8988T (cell line): ENCODE results near the gene CYP19A1.
A peak's percentile ranks its signal among the peaks of the same experiment; 100 is the strongest.
"Not testable (repeated sequence)": the region's sequence is repeated elsewhere in the genome, so short reads cannot be mapped to it uniquely, and the experiment has no call there.

Source experiments
- DNase-seq: peaks from one replicate; pipeline ENCODE4 v3.0.0; 2011

CYP19A1 gene

DNA sequence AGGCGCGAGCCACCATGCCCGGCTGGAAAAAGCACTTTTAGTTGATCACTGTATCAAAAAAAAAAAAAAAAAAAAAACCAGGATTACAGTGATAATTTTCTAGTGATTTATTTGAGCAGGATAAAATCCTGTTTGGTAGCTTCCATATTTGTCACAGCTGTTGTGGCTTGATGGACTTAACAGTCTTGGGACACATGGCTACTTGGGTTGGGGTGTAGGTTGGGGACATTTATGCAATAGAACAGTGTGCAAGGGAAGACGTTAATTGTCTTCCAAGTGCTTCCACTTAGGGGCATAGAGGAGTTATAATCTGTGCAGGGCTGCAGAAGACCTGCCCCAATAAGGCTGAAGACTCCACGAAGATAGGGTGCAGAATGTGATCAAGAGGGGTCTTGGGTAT lies 136.8 kb downstream of the CYP19A1 start:
- no peak for DNase-seq

DNA sequence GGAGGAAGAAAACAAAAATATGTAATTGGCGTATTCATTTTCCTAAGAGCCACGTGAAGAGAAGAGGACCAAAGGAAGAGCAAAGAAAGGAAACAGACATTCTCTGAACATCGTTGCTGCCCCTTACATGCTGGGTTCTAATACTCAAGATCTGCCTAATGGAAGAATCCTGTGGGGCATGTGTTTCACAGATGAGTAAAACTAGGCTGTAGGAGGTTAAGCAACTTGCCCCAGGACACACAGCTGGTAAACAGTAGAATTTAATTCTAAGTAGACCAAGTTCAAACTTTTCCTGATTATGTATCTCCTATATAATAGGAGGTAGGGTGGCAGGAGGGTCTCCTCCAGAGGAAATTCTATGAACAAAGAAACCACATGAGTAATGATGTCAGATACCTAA lies 137.6 kb downstream of the CYP19A1 start:
- DNase-seq, result no peak

DNA sequence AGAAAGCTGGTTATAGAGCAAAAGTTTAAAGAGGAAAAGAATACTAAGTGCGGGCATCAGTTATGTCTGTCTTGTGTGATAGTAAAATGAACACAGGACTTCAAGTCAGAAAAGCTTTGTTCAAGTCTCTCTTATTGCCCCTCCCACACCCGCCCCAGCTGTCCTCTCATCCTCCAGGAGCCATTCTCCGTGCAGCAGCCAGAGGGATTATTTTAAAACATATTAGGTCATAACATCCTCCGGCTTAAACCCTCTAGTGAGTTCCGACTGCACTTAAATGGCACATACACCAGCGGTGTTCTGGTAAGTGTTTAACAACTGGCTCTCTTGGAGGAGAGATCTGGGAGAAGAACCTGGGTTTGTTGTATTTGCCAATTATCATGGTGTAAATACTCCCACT lies 138.9 kb downstream of the CYP19A1 start:
- no peak for DNase-seq

DNA sequence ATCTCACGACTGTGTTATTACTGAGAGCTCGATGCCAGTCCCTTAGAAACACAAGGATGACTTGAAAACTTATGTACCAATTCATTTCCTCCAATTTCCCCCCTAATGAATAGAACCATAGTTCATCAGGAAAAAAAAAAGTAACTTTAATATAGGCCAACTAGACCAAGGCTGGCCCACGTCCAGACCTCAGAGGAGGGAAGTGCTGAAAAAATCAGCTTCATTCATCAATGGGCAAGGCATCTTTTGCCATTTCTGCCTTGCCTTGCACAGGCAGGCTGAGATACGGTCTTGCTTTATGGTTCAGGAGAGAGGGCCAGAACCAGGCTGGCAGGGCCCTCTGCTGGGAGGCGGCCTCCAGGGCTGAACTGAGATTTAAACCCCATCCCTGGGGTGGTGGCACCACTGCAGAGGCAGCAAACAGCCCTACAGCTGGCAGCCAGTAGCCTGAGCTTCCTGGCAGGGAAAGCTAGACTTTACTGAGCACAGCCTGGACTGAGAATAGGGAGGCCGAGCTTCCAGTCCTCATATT lies 139.6 kb downstream of the CYP19A1 start:
- no peak for DNase-seq

DNA sequence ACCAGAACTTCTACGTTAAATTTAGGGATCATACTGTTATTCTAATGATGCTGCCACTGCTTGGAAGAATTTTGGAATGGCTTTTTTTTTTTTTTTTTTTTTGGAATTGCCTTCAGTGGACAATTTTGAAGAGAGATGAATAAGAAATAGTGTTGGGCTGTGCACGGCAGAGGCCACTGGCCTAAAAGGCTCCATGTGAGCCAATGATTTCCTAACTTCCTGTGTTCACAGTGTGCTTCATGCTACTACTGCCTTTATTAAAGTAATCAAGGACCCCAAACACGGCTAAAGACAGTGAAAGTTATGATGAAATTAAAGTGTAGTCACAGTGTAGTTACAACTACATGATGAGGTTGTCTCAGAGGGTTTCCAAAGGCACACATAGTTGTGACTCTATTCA lies 142.9 kb downstream of the CYP19A1 start:
- no peak for DNase-seq

DNA sequence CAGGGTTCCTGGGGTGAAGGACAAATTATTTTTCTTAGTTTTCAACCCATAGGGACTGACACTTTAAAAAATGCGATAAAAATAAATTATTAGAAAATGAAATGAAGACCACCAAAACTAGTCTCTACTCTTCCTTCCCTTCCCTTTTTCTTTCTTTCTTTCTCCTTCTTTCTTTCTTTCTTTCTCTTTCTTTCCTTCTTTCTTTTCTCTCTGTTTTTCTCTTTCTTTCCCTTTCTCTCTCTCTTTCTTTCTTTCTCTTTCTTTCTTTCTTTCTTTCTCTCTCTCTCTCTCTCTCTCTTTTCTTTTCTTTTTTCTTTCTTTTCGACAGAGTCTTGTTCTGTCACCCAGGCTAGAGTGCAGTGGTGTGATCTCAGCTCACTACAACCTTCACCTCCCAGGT lies 144.4 kb downstream of the CYP19A1 start:
- DNase-seq, result no peak

DNA sequence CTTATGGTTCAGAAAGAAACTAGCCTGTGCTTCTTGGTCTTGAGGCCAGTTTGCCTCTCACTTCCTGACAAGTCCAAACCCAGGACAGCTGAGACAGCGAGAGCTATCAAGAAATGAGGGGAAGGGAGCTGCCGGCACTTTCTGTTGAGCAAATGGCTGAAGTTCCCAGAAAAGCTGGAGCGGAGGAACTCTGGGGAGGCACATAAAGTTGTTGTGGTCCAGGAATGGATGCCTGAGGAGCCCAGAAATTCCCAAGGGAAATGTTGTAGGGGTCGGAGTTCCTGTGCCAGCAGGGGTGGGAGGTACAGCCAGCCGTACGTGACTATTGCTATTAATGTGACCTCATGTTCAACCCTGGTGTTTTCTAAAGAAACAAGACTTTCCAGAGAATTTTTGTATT lies 144.9 kb downstream of the CYP19A1 start:
- DNase-seq, result no peak

DNA sequence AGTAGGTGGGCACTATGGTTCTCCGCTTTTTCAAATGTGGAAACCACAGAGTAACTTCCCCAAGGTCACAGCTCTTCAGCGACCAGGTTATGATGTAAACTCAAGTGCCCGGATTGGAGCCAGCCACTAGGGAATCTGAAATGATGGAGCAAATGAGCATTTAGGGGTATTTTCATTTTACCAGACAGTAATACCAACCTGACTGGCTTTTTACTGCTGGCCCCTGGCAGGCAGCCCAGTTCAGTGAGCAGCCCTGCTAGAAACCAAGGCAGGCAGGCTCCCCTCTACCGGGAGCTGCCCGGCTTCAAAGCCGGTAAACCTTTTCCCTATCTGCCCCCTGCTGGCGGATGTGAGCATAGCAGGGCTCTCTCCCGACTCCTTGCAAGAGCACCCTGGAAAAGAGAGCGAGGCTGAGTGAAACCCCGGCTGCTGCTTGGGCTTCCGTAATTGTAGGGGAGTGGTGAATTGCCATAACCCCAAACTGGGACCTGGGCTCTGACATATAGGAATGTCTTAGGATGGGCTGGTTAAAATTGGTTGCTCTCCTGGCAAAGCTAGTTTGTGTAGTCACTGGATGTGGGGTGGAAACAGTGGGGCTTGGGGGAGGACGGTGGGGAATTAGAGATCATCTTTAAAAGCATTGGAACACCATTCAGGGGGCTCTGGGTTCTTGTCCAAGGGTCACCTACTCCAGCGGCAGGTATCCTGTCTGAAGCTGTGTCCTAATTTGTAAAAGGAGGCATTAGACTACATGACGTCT lies 145.7 kb downstream of the CYP19A1 start:
- peak; percentile 31 for DNase-seq

DNA sequence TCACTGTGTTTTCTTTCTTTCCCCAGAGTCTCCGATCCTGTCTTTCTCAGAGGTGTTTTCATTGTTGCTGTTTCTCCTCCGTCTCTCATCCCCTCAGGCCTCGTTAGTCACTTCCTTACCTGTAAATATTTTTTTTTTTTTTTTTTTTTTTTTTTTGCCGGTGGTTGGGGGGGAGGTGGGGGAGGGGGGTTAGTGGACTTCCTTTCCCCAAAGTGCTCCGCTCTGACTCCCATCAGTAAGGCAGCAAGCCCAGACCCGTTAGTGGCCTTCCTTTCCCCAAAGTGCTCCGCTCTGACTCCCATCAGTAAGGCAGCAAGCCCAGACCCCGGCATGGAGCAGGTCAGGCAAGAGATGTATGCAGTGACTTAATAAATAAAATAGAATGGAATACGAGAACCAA lies 146.6 kb downstream of the CYP19A1 start:
- no peak for DNase-seq

DNA sequence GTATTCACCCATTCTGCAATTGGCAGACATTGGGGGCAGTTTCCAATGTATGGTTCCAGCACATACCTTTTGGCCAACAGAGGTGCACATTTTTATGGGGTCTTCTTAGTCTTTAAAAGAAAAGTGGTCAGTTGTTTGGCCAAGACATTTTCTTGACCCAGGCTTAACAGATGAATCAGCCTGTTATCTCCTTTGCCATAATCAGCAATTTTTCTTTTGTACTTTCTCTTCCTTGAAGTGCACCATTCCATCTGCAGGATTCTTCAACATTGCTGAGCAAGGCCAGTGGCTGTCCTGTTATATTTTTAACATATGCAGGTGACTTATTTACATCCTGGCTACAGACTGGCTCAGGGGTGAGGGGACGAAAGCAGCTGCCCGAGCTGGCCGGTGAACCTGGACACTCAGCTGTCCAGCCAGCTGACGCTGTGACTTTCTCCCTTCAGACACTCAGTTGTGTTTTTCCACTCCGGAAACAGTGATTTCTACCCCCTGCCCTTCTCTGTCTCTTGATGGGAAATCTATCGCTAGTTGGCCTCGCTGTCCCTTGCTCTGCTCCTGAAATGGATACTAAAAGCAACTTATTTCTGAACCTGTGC lies 147.2 kb downstream of the CYP19A1 start:
- DNase-seq, result no peak

DNA sequence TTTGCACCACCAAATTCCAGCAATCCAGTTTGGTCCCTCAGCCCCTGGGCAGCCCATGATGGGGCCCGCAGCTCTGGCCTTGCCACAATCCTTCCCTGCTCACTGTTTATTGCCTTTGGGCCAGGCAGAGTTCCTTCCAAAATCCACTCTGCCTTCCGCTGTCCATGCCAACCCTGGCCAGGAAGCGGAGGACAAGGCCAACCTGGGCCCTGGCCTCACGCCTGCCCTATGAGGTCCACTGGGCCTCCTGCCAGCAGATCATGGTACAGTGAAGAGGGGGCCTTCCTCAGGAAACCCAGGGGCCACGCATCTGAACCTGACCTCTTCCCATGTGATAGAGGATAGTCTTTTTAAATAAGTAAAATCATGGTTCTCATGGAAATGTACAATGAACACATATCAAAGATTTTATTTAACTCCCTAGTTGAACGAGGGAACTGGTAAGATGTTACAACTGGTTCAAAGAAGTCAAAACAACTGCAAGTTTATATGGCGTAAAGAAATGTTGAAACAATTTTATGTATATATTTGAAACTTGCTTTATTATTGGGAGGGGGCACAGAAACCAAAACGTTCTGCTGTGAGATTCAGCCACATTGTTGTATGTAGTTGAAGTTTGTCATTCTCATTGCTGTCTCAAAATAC lies 147.8 kb downstream of the CYP19A1 start:
- no peak for DNase-seq

DNA sequence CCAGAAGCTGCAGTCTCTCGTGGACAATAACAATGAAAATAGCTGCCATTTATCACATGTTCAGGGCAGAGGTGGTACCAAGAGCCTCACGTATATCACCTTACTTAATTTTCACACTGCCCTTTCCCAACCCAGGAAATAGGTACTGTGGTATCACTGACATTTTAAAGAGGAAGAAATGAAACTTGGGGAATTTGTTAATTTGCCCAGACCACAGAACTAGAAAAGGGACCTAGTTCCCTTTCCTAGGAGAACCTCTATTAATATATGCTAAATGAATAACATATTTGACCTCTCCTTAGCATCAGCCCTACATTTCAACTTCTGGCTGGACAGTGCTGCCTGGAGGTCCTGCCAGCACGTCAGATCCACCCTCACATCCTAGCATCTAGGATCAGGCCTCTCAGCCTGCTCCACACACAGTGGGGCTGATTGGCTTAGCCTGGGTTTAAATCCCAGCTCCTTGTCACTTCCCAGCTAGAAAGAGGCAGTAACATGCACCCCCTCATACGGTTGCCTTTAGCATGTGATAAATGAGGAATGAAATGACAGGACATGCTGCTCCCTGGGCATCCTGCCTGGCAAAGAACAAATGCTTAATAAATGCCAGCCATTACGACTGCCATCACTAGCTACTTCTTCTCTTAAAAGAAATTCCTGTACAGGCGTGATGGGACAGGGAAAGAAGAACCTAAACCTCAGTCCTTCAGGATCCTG lies 148.6 kb downstream of the CYP19A1 start:
- no peak for DNase-seq

DNA sequence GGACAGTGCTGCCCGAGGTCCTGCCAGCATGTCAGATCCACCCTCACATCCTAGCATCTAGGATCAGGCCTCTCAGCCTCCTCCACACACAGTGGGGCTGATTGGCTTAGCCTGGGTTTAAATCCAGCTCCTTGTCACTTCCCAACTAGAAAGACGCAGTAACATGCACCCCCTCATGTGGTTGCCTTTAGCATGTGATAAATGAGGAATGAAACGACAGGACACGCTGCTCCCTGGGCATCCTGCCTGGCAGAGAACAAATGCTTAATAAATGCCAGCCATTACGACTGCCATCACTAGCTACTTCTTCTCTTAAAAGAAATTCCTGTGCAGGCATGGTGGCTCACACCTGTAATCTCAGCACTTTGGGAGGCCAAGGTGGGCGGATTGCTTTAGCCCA lies 149.6 kb downstream of the CYP19A1 start:
- not testable (repeated sequence) for DNase-seq

DNA sequence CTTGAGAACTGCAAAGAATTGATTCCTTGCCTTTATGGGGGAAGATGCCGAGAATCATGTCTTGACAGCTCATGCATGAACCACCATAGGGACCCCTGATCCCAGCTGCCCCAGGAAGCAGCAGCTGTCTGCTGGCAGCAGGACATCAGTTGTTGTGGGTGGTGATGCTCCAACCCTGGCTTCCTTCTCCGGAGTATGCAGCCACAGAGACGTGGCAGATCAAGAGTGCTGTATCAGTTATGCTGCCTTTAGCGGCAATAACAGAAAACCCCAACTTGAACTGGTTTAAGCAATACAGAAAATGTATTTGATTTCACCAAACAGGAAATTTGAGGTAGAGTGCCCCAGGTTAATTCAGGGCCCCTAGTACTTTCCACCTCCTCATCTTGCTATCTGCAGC lies 151.5 kb downstream of the CYP19A1 start:
- no peak for DNase-seq

DNA sequence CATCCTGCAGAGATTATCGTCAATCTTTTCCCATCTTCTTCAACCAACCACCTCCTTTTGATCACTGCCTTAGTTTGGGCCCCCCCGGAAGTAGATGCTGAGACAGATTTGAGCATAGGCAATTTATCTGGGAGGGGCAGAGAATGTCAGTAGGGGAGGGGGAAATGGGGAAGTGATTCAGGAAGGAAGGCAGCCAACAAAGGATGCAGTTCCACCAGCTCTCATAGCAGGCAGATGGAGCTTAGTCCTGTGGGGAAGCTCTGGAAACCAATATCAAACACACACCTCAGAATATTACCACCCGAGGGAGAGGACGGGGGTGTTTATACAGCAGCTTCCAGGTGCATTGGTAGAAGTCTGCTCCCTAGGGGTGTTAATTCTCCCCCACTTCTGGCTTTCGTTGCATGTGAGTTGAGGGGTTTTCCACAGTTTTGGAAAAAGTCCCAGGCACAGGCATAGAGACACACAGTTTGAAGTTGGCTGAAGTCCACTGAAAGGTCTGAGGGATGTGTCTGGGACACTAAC lies 152.2 kb downstream of the CYP19A1 start:
- no peak for DNase-seq

DNA sequence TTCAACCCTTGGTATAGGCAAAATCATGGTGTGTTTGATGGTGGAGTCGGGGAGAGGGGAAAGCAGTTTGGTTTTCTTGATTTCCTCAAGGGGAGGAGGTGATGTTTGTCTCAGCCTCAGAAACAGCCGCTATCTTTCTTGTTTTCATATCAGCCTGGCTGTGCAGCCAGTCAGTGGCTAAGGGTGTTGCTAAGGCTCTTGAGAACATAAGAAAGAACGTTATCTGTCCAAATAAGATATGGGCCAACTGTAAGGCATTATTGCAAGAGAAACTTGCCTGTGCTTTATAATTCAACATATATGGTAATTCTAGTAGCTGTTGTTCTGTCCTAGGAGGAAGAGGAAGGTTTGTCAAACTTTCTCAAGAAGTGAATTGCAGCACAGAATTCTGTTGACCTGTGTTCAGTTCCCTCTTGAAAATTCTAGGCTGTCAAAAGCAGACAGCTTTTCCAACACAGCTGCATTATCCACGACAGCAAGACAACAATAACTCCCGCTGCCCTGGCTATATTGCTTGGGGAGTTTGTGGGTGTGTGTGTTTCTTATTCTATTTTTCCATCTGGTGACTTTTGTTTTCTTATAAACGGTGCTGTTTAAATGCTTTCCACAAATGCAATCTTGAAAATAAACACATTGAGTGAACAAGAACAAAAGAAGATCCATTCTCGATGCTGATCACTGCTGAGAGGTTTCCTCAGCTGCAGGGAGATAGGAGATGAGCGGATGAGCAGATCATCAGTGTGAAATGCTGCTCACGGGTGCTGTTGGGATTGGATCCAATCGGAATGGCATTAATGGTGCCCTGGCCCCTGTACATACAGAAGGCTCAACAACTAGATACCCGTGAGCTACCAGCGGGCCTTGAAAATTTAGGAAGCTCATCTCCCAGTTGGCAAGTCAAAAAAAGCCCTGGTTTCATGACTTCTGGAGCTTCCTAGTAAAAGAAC lies 152.9 kb downstream of the CYP19A1 start:
- no peak for DNase-seq

DNA sequence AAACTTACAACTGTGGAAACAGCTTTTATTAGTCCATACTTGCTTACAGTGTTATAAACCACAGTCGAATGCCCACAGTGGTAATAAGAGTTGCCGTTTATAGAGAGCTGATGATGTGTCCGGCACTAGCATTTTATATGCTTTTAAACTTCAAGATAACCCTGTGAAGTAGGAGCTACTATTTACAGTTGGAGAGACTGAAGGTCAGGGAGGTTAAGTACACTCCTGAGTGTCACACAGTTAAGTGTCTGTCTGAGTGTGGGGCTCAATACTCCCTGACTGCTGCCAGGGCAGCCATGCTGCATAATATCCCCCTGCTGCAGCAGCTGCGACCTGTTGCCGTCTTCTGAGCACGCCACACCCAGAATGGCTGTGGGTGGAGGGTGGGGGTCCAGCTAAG lies 153.8 kb downstream of the CYP19A1 start:
- DNase-seq, result no peak

DNA sequence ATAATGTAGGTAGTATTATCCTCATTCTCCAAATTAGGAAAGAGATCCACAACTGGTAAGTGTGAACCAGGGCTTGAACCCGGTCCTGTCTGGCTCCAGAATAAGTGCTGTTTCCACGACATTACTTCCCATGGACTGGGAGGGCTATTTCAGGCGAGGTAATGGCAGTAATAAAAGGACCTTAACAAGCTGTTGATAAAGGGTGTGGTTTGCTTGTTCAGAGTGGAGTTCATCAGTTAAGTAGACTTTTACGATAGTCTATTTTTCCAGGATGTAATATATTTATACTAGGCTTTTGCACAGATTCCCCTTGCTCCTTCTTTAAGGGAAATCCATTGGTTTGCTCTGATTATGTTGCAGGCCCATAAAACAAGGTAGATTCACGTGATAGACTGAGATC lies 155.3 kb downstream of the CYP19A1 start:
- no peak for DNase-seq

DNA sequence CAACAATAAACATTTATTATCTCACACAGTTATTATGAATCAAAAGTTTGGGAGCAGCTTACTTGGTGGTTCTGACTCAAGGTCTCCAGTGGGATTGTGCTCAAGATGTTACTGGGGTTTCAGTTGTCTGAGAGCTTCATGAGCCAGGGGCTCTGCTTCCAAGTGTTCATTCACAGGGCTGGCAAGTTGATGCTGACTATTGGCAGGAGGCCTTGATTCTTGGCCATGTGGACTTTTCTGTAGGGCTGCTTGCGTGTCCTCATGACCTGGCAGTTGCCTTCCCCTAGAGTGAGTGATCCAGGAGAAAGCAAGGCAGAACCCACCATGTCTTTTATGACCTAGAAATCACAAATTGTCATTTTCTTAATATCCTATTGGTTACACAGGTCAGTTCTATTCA lies 156.5 kb downstream of the CYP19A1 start:
- no peak for DNase-seq

DNA sequence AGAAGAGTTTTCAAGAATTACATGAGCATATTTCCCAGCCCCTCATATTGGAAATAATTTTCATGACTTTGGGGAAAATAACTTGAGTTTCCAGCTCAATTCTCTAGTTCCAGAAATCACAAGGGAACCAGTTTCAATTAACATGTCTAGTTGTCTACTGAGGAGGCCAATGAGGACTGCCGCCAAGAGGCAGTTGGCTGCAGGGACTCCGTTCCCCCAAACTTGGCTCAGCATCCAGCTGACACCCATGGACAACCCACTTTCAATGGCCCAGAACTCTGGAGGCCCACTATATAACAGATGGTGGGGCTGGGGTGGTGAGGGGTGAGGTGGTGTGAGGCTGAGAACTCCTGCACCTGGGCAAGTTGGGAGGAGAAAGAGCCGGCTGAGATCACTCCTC lies 157.2 kb downstream of the CYP19A1 start:
- DNase-seq, result no peak

DNA sequence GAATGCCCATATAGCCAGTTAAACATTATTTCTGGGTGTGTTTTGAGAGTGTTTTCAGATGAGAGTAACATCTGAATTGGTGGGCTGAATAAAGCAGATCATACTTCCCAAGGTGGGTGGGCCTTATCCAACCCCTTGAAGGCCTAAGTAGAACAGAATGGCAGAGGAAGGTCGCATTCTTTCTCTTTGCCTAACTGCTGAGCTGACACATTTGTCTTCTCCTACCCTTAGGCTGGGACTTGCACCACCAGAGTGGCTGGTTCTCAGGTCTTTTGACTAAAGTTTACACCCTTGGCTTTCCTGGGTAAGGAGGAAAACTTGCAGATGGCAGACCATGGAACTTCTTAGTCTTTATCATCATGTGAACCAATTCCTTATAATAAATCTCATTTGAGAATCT lies 157.9 kb downstream of the CYP19A1 start:
- DNase-seq, result no peak

DNA sequence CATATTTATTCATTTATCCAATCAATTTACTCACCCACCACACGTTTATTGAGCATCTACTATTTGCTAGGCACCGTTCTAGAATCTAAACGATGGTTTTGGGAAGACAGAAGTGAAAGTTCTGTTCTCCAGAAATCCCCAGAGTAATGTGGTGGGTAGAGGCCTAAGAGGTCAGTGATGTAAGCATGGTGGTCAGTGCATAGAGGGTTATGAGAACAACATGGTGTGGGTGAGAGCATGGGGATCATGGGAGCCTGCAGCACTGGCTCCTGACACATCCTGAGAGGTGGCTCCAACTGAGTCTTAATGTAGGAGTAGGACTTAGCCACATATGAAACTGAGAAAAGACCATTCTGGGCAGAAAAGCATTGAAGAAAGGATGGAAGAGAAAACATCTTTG lies 158.4 kb downstream of the CYP19A1 start:
- no peak for DNase-seq
